Astrocyte (in vitro differentiated cells and primary cell): Measurements from ENCODE around the gene RNF149.

ENCODE experiments used
- EZH2 ChIP-seq: IDR thresholded peaks from 2 replicates; pipeline ENCODE4 v1.6.1; 2012; ENCODE audit warnings: mild to moderate bottlenecking, low read length, inconsistent platforms; ENCODE audit not compliant: insufficient read depth
- TF ChIP-seq, protein P1 (sequence below): IDR thresholded peaks from 2 replicates; pipeline ENCODE4 v1.5.1; 2011; ENCODE audit warnings: low read depth, mild to moderate bottlenecking, inconsistent platforms, low read length, moderate library complexity; ENCODE audit not compliant: insufficient read depth

GRCh38 chr2:101349893-101350662 lies 41.6 kb upstream of the RNF149 start:
- TF ChIP-seq, protein P1, sequence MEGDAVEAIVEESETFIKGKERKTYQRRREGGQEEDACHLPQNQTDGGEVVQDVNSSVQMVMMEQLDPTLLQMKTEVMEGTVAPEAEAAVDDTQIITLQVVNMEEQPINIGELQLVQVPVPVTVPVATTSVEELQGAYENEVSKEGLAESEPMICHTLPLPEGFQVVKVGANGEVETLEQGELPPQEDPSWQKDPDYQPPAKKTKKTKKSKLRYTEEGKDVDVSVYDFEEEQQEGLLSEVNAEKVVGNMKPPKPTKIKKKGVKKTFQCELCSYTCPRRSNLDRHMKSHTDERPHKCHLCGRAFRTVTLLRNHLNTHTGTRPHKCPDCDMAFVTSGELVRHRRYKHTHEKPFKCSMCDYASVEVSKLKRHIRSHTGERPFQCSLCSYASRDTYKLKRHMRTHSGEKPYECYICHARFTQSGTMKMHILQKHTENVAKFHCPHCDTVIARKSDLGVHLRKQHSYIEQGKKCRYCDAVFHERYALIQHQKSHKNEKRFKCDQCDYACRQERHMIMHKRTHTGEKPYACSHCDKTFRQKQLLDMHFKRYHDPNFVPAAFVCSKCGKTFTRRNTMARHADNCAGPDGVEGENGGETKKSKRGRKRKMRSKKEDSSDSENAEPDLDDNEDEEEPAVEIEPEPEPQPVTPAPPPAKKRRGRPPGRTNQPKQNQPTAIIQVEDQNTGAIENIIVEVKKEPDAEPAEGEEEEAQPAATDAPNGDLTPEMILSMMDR = peak; percentile 68
- TF ChIP-seq EZH2 = no peak
